NCI-H446 (cell line): ENCODE data around the gene CABP2.
"Not testable (repeated sequence)": the region's sequence is repeated elsewhere in the genome, so short reads cannot be mapped to it uniquely, and the experiment has no call there.

Experiments
- DNase-seq, 2 experiments: peaks; one replicate each; lab custom pipeline; 2025; lab: John Stamatoyannopoulos, UW

Gene CABP2

GRCh38 chr11:67538823-67539505 lies 15.7 kb upstream of the CABP2 start:
- DNase-seq: no peak

GRCh38 chr11:67538306-67538705 lies 15.1 kb upstream of the CABP2 start:
- DNase-seq: no peak

- no peak for DNase-seq
Observed at GRCh38 chr11:67535561-67535960, 12.3 kb upstream of the CABP2 start.

GRCh38 chr11:67534070-67534679 lies 10.9 kb upstream of the CABP2 start:
- DNase-seq: no peak

- DNase-seq: no peak
Observed at GRCh38 chr11:67532889-67533288, 9.6 kb upstream of the CABP2 start.

GRCh38 chr11:67530282-67530592 lies 7.0 kb upstream of the CABP2 start:
- DNase-seq: no peak

GRCh38 chr11:67528376-67528775 lies 5.1 kb upstream of the CABP2 start:
- no peak for DNase-seq

GRCh38 chr11:67525275-67525976 lies 2.2 kb upstream of the CABP2 start:
- no peak for DNase-seq

- DNase-seq: no peak
Observed at GRCh38 chr11:67524480-67524808, 1.2 kb upstream of the CABP2 start.

GRCh38 chr11:67523556-67524479 lies 572 bp upstream of the CABP2 start:
- DNase-seq: no peak

GRCh38 chr11:67522338-67522737 lies 908 bp downstream of the CABP2 start:
- DNase-seq: no peak

- DNase-seq: no peak
Observed at GRCh38 chr11:67521924-67522323, 1.3 kb downstream of the CABP2 start.

- DNase-seq: no peak
Observed at GRCh38 chr11:67520856-67521824, 2.1 kb downstream of the CABP2 start.

- DNase-seq: no peak
Observed at GRCh38 chr11:67519726-67520125, 3.5 kb downstream of the CABP2 start.

- no peak for DNase-seq
Observed at GRCh38 chr11:67517784-67518552, 5.3 kb downstream of the CABP2 start.

GRCh38 chr11:67516806-67517205 lies 6.4 kb downstream of the CABP2 start:
- DNase-seq: no peak

GRCh38 chr11:67514116-67514515 lies 9.1 kb downstream of the CABP2 start:
- no peak for DNase-seq

- DNase-seq: not testable (repeated sequence)
Observed at GRCh38 chr11:67511558-67511957, 11.7 kb downstream of the CABP2 start.

GRCh38 chr11:67510023-67510345 lies 13.3 kb downstream of the CABP2 start:
- no peak for DNase-seq

- DNase-seq: peak; percentile 96 to 98
Observed at GRCh38 chr11:67508486-67509121, 14.6 kb downstream of the CABP2 start.
